Measurements from ENCODE around the gene CDH10. TPM values are rescaled to one million over a fixed set of nuclear protein-coding genes. Genes with fewer than 3 reads are reported as not detected.

The CDH10 gene
- total and polyA plus RNA-seq, 2 of the 4 experiments (the other 2 are of a cell fraction), result 0.18 to 0.21 TPM

GRCh38 chr5:24642022-24642421, 2.8 kb downstream of the CDH10 start:
- Histone ChIP-seq H3K79me1 (ENCODE audit: low read depth in 1 of 2, low read length in 2 of 2) (no peaks in the 10 kb centered on the region), H3K14ac (replicated peaks; ENCODE audit: low read depth, low read length) (no peak overlapping the region), H3K18ac (ENCODE audit: low read depth, low read length) (no peak overlapping the region), H3K4me2 (ENCODE audit: low read depth, low read length) (no peak overlapping the region), H3K9ac (ENCODE audit: low read depth, low read length) (no peak overlapping the region), H3K9me3 (ENCODE audit: control insufficient read depth, insufficient read depth, low read length) (no peaks in the 10 kb centered on the region; the same call in 1 of the 2 replicates), H4K5ac (ENCODE audit: low read depth, low read length) (no peak overlapping the region), H4K8ac (ENCODE audit: low read depth in 2 of 2, low read length in 2 of 2) (no peak overlapping the region), H3K56ac (ENCODE audit: extremely low read depth, insufficient read depth, low read length) (no peak overlapping the region), H4K20me1 (ENCODE audit: insufficient read depth, low read length) (no peaks in the 10 kb centered on the region), H2AK9ac (replicated peaks; ENCODE audit: low read depth, low read length, poor library complexity) (no peak overlapping the region), H2BK5ac (ENCODE audit: low read depth, low read length, poor library complexity, severe bottlenecking) (no peak overlapping the region), H3K36me3 (ENCODE audit: control insufficient read depth, insufficient read depth, low read length) (no peaks in the 10 kb centered on the region), H3K4ac (ENCODE audit: low read depth, low read length) (no peak overlapping the region), H4K91ac (ENCODE audit: insufficient read depth, low read depth, low read length) (no peak overlapping the region), H2AK5ac (ENCODE audit: low read depth, low read length) (no peak overlapping the region), H3K27ac (ENCODE audit: insufficient read depth, low read length) (no peak overlapping the region), H3K23ac (ENCODE audit: low read depth, low read length) (no peak overlapping the region), H2AFZ (replicated peaks; ENCODE audit: low read length, poor library complexity) (no peak overlapping the region), H3K4me3 (ENCODE audit: insufficient read depth, low read depth, low read length) (no peak overlapping the region), H3K9me1 (ENCODE audit: insufficient read depth, low read length) (no peaks in the 10 kb centered on the region), H2BK15ac (ENCODE audit: low read depth, low read length) (no peak overlapping the region), H2BK20ac (ENCODE audit: low read depth, low read length) (no peak overlapping the region), H3K27me3 (ENCODE audit: control insufficient read depth, insufficient read depth, low read length) (no peaks in the 10 kb centered on the region), H3K4me1 (ENCODE audit: control insufficient read depth, insufficient read depth, low read length) (no peaks in the 10 kb centered on the region), H2BK120ac (ENCODE audit: low read depth, low read length) (no peak overlapping the region)
- intact Hi-C loops (cut with micrococcal nuclease), result no loop called here
- no CpG with 5 or more reads among the region's 1 CpG for WGBS, 2 experiments (ENCODE audit: extremely low coverage in 2 of 2, insufficient read length in 1 of 2)
- ChIA-PET CTCF (no interaction called here), POLR2A (ENCODE audit: unreplicated experiment) (no interaction called here)
- DNase-seq (peak; percentile 0), ATAC-seq (ENCODE audit: low read depth) (no peak)
- peak; percentile 12; the same call in 1 of the 2 replicates for TF ChIP-seq RAD21 (IDR thresholded peaks at IDR 0.05; ENCODE audit: low read length)
- peak; percentile 83 for TF ChIP-seq MAFK (IDR thresholded peaks at IDR 0.05; ENCODE audit: low read depth, low read length)
- TF ChIP-seq RFX5 (IDR thresholded peaks at IDR 0.05; ENCODE audit: low read depth, low read length), result no peak
- no peak for TF ChIP-seq MAZ (IDR thresholded peaks at IDR 0.05; ENCODE audit: borderline replicate concordance, low read depth, low read length)
- TF ChIP-seq, protein P1, sequence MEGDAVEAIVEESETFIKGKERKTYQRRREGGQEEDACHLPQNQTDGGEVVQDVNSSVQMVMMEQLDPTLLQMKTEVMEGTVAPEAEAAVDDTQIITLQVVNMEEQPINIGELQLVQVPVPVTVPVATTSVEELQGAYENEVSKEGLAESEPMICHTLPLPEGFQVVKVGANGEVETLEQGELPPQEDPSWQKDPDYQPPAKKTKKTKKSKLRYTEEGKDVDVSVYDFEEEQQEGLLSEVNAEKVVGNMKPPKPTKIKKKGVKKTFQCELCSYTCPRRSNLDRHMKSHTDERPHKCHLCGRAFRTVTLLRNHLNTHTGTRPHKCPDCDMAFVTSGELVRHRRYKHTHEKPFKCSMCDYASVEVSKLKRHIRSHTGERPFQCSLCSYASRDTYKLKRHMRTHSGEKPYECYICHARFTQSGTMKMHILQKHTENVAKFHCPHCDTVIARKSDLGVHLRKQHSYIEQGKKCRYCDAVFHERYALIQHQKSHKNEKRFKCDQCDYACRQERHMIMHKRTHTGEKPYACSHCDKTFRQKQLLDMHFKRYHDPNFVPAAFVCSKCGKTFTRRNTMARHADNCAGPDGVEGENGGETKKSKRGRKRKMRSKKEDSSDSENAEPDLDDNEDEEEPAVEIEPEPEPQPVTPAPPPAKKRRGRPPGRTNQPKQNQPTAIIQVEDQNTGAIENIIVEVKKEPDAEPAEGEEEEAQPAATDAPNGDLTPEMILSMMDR (conservative IDR thresholded peaks at IDR 0.05; ENCODE audit: low read depth, low read length), result peak; percentile 27; the same call in 1 of the 2 replicates
- BruUV-seq (replicated peaks), result no TSS peak
- dilution Hi-C loops (cut with HindIII; ENCODE audit: low sequenced_read_pairs, unreplicated experiment), result no loop called here
- in situ Hi-C loops (cut with MboI; ENCODE audit: low sequenced_read_pairs), result no loop called here

Measured in IMR-90 (cell line).